Keratinocyte (primary cell): ENCODE data around the gene PNMA1. TPM values are rescaled to one million over a fixed set of nuclear protein-coding genes. Genes with fewer than 3 reads are reported as not detected.

Experiments
- DNase-seq: peaks from one replicate; pipeline ENCODE4 v3.0.0-alpha.2; 2011; ENCODE audit warnings: low read depth, missing footprints, low spot score
- FAIRE-seq: peaks from 2 replicates; lab custom pipeline; 2011; peaks lifted over from hg19 to GRCh38; lab: Jason Lieb, UNC
- H2AFZ ChIP-seq: 2 replicates; pipeline ENCODE4 v1.6.0; 2012; ENCODE audit warnings: low read length, control low read depth, inconsistent platforms; ENCODE audit not compliant: control insufficient read depth
- H3K27ac ChIP-seq: 2 replicates; pipeline ENCODE4 v1.5.1; 2011; ENCODE audit warnings: low read length; ENCODE audit not compliant: control insufficient read depth, insufficient read depth
- H3K27me3 ChIP-seq: 3 replicates; pipeline ENCODE4 v1.6.0; 2011; ENCODE audit warnings: low read length; ENCODE audit not compliant: control insufficient read depth, insufficient read depth; ENCODE audit errors: extremely low read depth
- H3K36me3 ChIP-seq, 2 experiments: 2 replicates in 1 of 2; 3 replicates in 1 of 2; pipeline ENCODE4 v1.5.1; 2011; ENCODE audit warnings: low read length in 2 of 2, mild to moderate bottlenecking in 1 of 2; ENCODE audit not compliant: control insufficient read depth in 2 of 2, insufficient read depth in 2 of 2; ENCODE audit errors: extremely low read depth in 1 of 2
- H3K4me1 ChIP-seq: 3 replicates; pipeline ENCODE4 v1.5.1; 2011; ENCODE audit warnings: low read length; ENCODE audit not compliant: control insufficient read depth, insufficient read depth; ENCODE audit errors: extremely low read depth
- H3K4me2 ChIP-seq: 3 replicates; pipeline ENCODE4 v1.6.0; 2011; ENCODE audit warnings: low read depth, low read length; ENCODE audit not compliant: control insufficient read depth, insufficient read depth; ENCODE audit errors: extremely low read depth
- H3K4me3 ChIP-seq, 3 experiments: fragments of 200-600 bp in 1 of 3; sonication (generic) in 1 of 3; 2 replicates in 2 of 3; 3 replicates in 1 of 3; pipeline ENCODE4 v1.5.1; 2011 to 2016; ENCODE audit warnings: low read length in 3 of 3, mild to moderate bottlenecking in 3 of 3, control low read depth in 2 of 3, inconsistent platforms in 1 of 3, low read depth in 1 of 3, mixed read lengths in 1 of 3, mixed run types in 1 of 3, moderate library complexity in 1 of 3; ENCODE audit not compliant: control insufficient read depth in 2 of 3, insufficient read depth in 2 of 3; ENCODE audit errors: extremely low read depth in 1 of 3
- H3K79me2 ChIP-seq: 2 replicates; pipeline ENCODE4 v1.6.0; 2012; ENCODE audit warnings: low read length; ENCODE audit not compliant: control insufficient read depth, insufficient read depth
- H3K9ac ChIP-seq: 3 replicates; pipeline ENCODE4 v1.6.0; 2011; ENCODE audit warnings: low read length; ENCODE audit not compliant: control insufficient read depth, insufficient read depth; ENCODE audit errors: extremely low read depth
- H3K9me1 ChIP-seq: 3 replicates; pipeline ENCODE4 v1.6.0; 2011; ENCODE audit warnings: low read length; ENCODE audit not compliant: control insufficient read depth, insufficient read depth; ENCODE audit errors: extremely low read depth
- H3K9me3 ChIP-seq: 2 replicates; pipeline ENCODE4 v1.5.1; 2012; ENCODE audit warnings: low read depth, low read length; ENCODE audit not compliant: control insufficient read depth
- H4K20me1 ChIP-seq: 3 replicates; pipeline ENCODE4 v1.6.0; 2011; ENCODE audit warnings: low read length; ENCODE audit not compliant: control insufficient read depth, insufficient read depth; ENCODE audit errors: extremely low read depth
- CTCF ChIP-seq, 3 experiments: IDR thresholded peaks in 1 of 3; conservative IDR thresholded peaks in 1 of 3; optimal IDR thresholded peaks in 1 of 3; 2 replicates in 2 of 3; 3 replicates in 1 of 3; pipeline versions ENCODE3 to v1.5.1; 2011; ENCODE audit warnings: low read length in 3 of 3, mild to moderate bottlenecking in 3 of 3, moderate library complexity in 2 of 3, control low read depth in 1 of 3, inconsistent platforms in 1 of 3; ENCODE audit not compliant: insufficient read depth in 2 of 3; ENCODE audit errors: extremely low read depth in 1 of 3
- EZH2 ChIP-seq: IDR thresholded peaks from one replicate; pipeline ENCODE4 v1.6.1; 2012; ENCODE audit warnings: inconsistent platforms, mild to moderate bottlenecking, low read length, moderate library complexity
- dilution Hi-C: fragments of 300-500 bp; cut with MboI; formaldehyde crosslinking; loops from one replicate; pipeline ENCODE4 v1.7.0; 2020; ENCODE audit warnings: low sequenced_read_pairs; ENCODE audit not compliant: extremely low pct_ligation_motif_present
- polyA plus RNA-seq, 5 experiments: library from polyadenylated mRNA; depleted of rRNA in 3 of 5; stranded (reverse) in 3 of 5; stranded (forward) in 1 of 5; unstranded in 1 of 5; fragments of >200 nt; gene quantifications; 1 replicate in 1 of 5; 2 replicates in 3 of 5; 3 replicates in 1 of 5; pipeline versions ENCODE4 v1.2.1 to v1.2.3, GENCODE V29; 2011 to 2012; ENCODE audit warnings: missing spikeins in 2 of 5, low read depth in 1 of 5, low replicate concordance in 1 of 5

The PNMA1 gene
- polyA plus RNA-seq, 1 donor (not counting 4 experiments of a cell fraction or from before 2014, with no cell fraction given) = 8.2 TPM

GRCh38 chr14:73721101-73721821 lies 7.1 kb upstream of the PNMA1 start:
- Histone ChIP-seq H3K27me3 (no peaks in the 10 kb centered on the region), H3K79me2 (no peaks in the 10 kb centered on the region), H3K4me3 (no peak overlapping the region), H3K4me2 (no peak overlapping the region), H3K36me3 (peaks cover 41 to 77% of the 10 kb centered on the region in 2 experiments), H4K20me1 (no peaks in the 10 kb centered on the region), H3K9me1 (no peaks in the 10 kb centered on the region), H3K4me1 (peaks cover 12% of the 10 kb centered on the region), H3K9ac (no peak overlapping the region), H3K9me3 (no peaks in the 10 kb centered on the region), H2AFZ (no peak overlapping the region), H3K27ac (no peak overlapping the region)
- no peak for FAIRE-seq
- dilution Hi-C loops = no loop called here
- DNase-seq = no peak
- TF ChIP-seq CTCF (optimal IDR thresholded peaks at IDR 0.05 in 1 of 3, IDR thresholded peaks at IDR 0.05 in 1 of 3, conservative IDR thresholded peaks at IDR 0.05 in 1 of 3; ENCODE audit: extremely low read depth in 1 of 3, insufficient read depth in 2 of 3, low read length in 3 of 3) = no peak
- no peak for TF ChIP-seq EZH2

- no peak for DNase-seq
- Histone ChIP-seq H3K4me3 (no peak overlapping the region), H4K20me1 (no peaks in the 10 kb centered on the region), H3K9me1 (no peaks in the 10 kb centered on the region), H3K9me3 (no peaks in the 10 kb centered on the region), H3K9ac (no peak overlapping the region), H3K4me2 (no peak overlapping the region), H3K27me3 (no peaks in the 10 kb centered on the region), H2AFZ (no peak overlapping the region), H3K27ac (no peak overlapping the region), H3K4me1 (peaks cover 12% of the 10 kb centered on the region), H3K79me2 (no peaks in the 10 kb centered on the region), H3K36me3 (peaks cover 42 to 74% of the 10 kb centered on the region in 2 experiments)
- TF ChIP-seq EZH2 = no peak
- TF ChIP-seq CTCF (optimal IDR thresholded peaks at IDR 0.05 in 1 of 3, IDR thresholded peaks at IDR 0.05 in 1 of 3, conservative IDR thresholded peaks at IDR 0.05 in 1 of 3; ENCODE audit: extremely low read depth in 1 of 3, insufficient read depth in 2 of 3, low read length in 3 of 3) = no peak
- dilution Hi-C loops = no loop called here
- no peak for FAIRE-seq
Observed at GRCh38 chr14:73720636-73721035, 6.5 kb upstream of the PNMA1 start.
